ENCODE data around the gene SNX19.

The SNX19 gene

DNA sequence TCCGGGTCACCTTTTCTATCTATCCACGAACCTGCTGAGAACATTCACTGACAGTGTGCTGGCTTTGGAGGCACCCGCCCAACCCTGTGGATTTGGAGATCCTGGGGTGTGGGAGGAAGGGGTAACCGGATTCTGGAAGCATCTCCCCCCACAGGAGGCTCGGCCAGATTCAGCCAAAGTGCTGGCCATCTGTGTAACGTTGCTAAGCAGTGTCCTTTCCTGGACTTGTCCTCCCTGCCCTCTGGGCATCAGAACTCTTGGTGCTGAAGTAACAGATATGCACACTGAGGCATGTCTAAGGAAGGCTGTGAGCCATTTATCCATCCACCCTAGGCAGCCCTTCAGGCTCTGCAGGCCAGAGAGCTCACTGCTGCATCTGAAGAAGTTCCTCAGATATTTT is 85.7 kb downstream of the SNX19 start:
- no peaks in the 10 kb centered on the region for H3K9me3 Mint-ChIP-seq
- H3K4me1 Mint-ChIP-seq (ENCODE audit: low read depth), result no peaks in the 10 kb centered on the region
- peaks cover 23% of the 10 kb centered on the region for H3K27me3 Mint-ChIP-seq
- no peak for DNase-seq
- H3K4me3 Mint-ChIP-seq, result no peak overlapping the region
- H3K36me3 Mint-ChIP-seq (ENCODE audit: low read depth), result no peaks in the 10 kb centered on the region
- no peak overlapping the region for H3K27ac Mint-ChIP-seq

GRCh38 chr11:130829920-130830511 is 86.3 kb downstream of the SNX19 start:
- Mint-ChIP-seq H3K4me3 (no peak overlapping the region), H3K27me3 (peaks cover 27% of the 10 kb centered on the region), H3K4me1 (ENCODE audit: low read depth) (no peaks in the 10 kb centered on the region), H3K27ac (no peak overlapping the region), H3K36me3 (ENCODE audit: low read depth) (no peaks in the 10 kb centered on the region), H3K9me3 (no peaks in the 10 kb centered on the region)
- no peak for DNase-seq

DNA sequence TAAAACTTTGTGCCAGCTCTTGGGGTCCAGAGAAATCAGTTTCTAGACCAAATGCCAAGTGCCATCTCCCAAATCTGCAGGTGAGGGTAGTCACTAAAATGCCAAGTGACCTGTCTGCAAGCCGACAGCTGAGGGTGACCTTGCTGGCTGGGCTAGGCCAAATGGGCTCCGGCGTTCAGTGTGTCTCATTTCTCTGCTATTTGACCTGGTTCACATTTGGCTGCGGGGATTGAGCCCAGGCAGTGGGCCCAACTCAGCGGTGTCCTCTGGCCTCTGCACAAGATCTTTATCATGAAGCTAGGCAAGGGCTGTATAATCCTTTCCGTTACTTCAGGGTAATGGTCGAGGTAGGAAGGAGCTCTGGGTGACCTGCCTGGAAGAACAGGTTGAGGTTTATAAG is 87.5 kb downstream of the SNX19 start:
- Mint-ChIP-seq H3K9me3 (no peaks in the 10 kb centered on the region), H3K36me3 (ENCODE audit: low read depth) (no peaks in the 10 kb centered on the region), H3K27ac (no peak overlapping the region), H3K4me1 (ENCODE audit: low read depth) (no peaks in the 10 kb centered on the region), H3K27me3 (peaks cover 31% of the 10 kb centered on the region), H3K4me3 (no peak overlapping the region)
- no peak for DNase-seq

GRCh38 chr11:130827451-130828377 is 88.6 kb downstream of the SNX19 start:
- Mint-ChIP-seq H3K27me3 (peaks cover 28% of the 10 kb centered on the region), H3K4me3 (no peak overlapping the region), H3K27ac (no peak overlapping the region), H3K36me3 (ENCODE audit: low read depth) (no peaks in the 10 kb centered on the region), H3K4me1 (ENCODE audit: low read depth) (no peaks in the 10 kb centered on the region), H3K9me3 (no peaks in the 10 kb centered on the region)
- DNase-seq, result no peak

DNA sequence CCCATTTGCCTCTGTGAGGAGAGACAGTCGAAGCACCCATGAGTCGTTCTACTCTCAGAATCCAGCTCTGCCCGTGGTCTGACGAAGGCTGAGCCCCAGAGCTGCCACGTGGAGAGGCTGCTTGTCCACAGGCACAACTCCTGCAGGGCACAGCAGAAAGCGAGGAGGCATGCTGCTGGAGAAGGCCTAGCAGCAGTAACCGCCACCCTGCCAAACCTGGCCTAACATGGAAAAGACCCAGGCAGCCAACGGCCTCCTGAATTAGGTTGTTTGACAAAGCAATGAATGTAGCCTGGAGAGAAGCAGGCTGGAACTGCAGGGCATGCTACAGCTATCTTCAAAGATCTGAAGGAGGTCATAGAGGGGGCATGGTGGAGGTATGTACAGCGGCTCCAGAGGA is 89.7 kb downstream of the SNX19 start:
- Mint-ChIP-seq H3K36me3 (ENCODE audit: low read depth) (no peaks in the 10 kb centered on the region), H3K27ac (no peak overlapping the region), H3K4me1 (ENCODE audit: low read depth) (no peaks in the 10 kb centered on the region), H3K9me3 (no peaks in the 10 kb centered on the region), H3K27me3 (peaks cover 24% of the 10 kb centered on the region), H3K4me3 (no peak overlapping the region)
- DNase-seq, result no peak

- Mint-ChIP-seq H3K36me3 (ENCODE audit: low read depth) (no peaks in the 10 kb centered on the region), H3K9me3 (no peaks in the 10 kb centered on the region), H3K4me3 (no peak overlapping the region), H3K27ac (no peak overlapping the region), H3K27me3 (peaks cover 24% of the 10 kb centered on the region), H3K4me1 (ENCODE audit: low read depth) (no peaks in the 10 kb centered on the region)
- DNase-seq, result no peak
Observed at GRCh38 chr11:130825983-130826382, 90.3 kb downstream of the SNX19 start.

GRCh38 chr11:130825561-130825960 is 90.7 kb downstream of the SNX19 start:
- no peak overlapping the region for H3K27ac Mint-ChIP-seq
- H3K9me3 Mint-ChIP-seq, result no peaks in the 10 kb centered on the region
- H3K27me3 Mint-ChIP-seq, result peaks cover 23% of the 10 kb centered on the region
- DNase-seq, result no peak
- H3K4me1 Mint-ChIP-seq (ENCODE audit: low read depth), result no peaks in the 10 kb centered on the region
- no peaks in the 10 kb centered on the region for H3K36me3 Mint-ChIP-seq (ENCODE audit: low read depth)
- H3K4me3 Mint-ChIP-seq, result no peak overlapping the region
